GM12878 (cell line): ENCODE measurements around the gene ZBTB38. TPM values are rescaled to one million over a fixed set of nuclear protein-coding genes. Genes with fewer than 3 reads are reported as not detected.
A peak's percentile ranks its signal among the peaks of the same experiment; 100 is the strongest.

Experiments
- ATAC-seq: fragments of 200-7000 bp; cut with Tn5 transposase; 3 replicates; pipeline ENCODE4 v1.9.1; 2020; ENCODE audit warnings: mild to moderate bottlenecking, moderate library complexity
- BruUV-seq: library from RNA; stranded (reverse); fragments of 400-500 nt; replicated peaks from 2 replicates; lab custom pipeline; 2021; lab: Mats Ljungman, UMichigan
- CTCF ChIA-PET: fragments of 300-600 bp; sonication (Branson Sonifier 250); formaldehyde crosslinking; extraction: SDS; loops from one replicate; lab custom pipeline; 2021; ENCODE audit warnings: inconsistent platforms; lab: Yijun Ruan, JAX
- POLR2A ChIA-PET: fragments of 350-600 bp; formaldehyde crosslinking; extraction: SDS; loops from one replicate; lab custom pipeline; 2021; ENCODE audit warnings: inconsistent platforms; lab: Charles Lee
- RAD21 ChIA-PET: fragments of 300-600 bp; sonication (Branson Sonifier 250); formaldehyde crosslinking; loops from one replicate; lab custom pipeline; 2023; ENCODE audit warnings: antibody characterized with exemption; ENCODE audit not compliant: unreplicated experiment; lab: Charles Lee
- SMC1A ChIA-PET: fragments of 300-600 bp; sonication (Branson Sonifier 250); formaldehyde crosslinking; loops from one replicate; lab custom pipeline; 2023; ENCODE audit not compliant: unreplicated experiment, uncharacterized antibody; lab: Charles Lee
- DNase-seq: peaks from one replicate; pipeline ENCODE4 v3.0.0-alpha.2; 2011; ENCODE audit warnings: low read depth, low spot score
- FAIRE-seq: peaks from 3 replicates; lab custom pipeline; 2011; peaks lifted over from hg19 to GRCh38; lab: Jason Lieb, UNC
- H2AFZ ChIP-seq: 2 replicates; pipeline ENCODE4 v1.6.0; 2011; ENCODE audit warnings: low read depth, low read length, control low read depth; ENCODE audit not compliant: control insufficient read depth
- H3K27ac ChIP-seq: 2 replicates; pipeline ENCODE4 v1.5.1; 2011; ENCODE audit warnings: control low read depth; ENCODE audit not compliant: control insufficient read depth, insufficient read depth
- H3K27me3 ChIP-seq, 2 experiments: replicated peaks in 1 of 2; 2 replicates each; pipeline versions ENCODE4 v1.6.0 to v1.6.1; 2011; ENCODE audit warnings: low read length in 1 of 2; ENCODE audit not compliant: control insufficient read depth in 2 of 2, insufficient read depth in 2 of 2
- H3K36me3 ChIP-seq, 2 experiments: 2 replicates each; pipeline ENCODE4 v1.5.1; 2011; ENCODE audit warnings: low read length in 1 of 2; ENCODE audit not compliant: control insufficient read depth in 2 of 2, insufficient read depth in 2 of 2
- H3K4me1 ChIP-seq: 2 replicates; pipeline ENCODE4 v1.6.1; 2011; ENCODE audit warnings: mild to moderate bottlenecking, low read length, moderate library complexity, mixed read lengths; ENCODE audit not compliant: control insufficient read depth, insufficient read depth
- H3K4me2 ChIP-seq: 2 replicates; pipeline ENCODE4 v1.6.0; 2011; ENCODE audit warnings: control low read depth; ENCODE audit not compliant: control insufficient read depth, insufficient read depth
- H3K4me3 ChIP-seq: fragments of 200-600 bp; sonication (generic); 2 replicates; pipeline ENCODE4 v1.5.1; 2016
- H3K79me2 ChIP-seq: 2 replicates; pipeline ENCODE4 v1.6.0; 2011; ENCODE audit warnings: low read length; ENCODE audit not compliant: control insufficient read depth, insufficient read depth
- H3K9ac ChIP-seq: 2 replicates; pipeline ENCODE4 v1.8.0; 2011; ENCODE audit warnings: low read length, control low read depth, mixed read lengths; ENCODE audit not compliant: control insufficient read depth, insufficient read depth
- H3K9me3 ChIP-seq: replicated peaks from 3 replicates; pipeline ENCODE4 v1.5.1; 2011; ENCODE audit warnings: mild to moderate bottlenecking, low read length; ENCODE audit not compliant: control insufficient read depth, insufficient read depth
- H4K20me1 ChIP-seq: 2 replicates; pipeline ENCODE4 v1.6.0; 2011; ENCODE audit not compliant: control insufficient read depth, insufficient read depth
- BMI1 ChIP-seq: fragments of 450-650 bp; IDR thresholded peaks from 2 replicates; pipeline ENCODE4 v1.6.1; 2016; ENCODE audit warnings: mild to moderate bottlenecking, moderate library complexity, borderline replicate concordance
- CTCF ChIP-seq, 3 experiments: IDR thresholded peaks in 2 of 3; conservative IDR thresholded peaks in 1 of 3; 2 replicates each; pipeline ENCODE4 v1.5.1; 2011; ENCODE audit warnings: low read depth in 3 of 3, low read length in 3 of 3, mild to moderate bottlenecking in 3 of 3, control low read depth in 2 of 3, moderate library complexity in 2 of 3, inconsistent platforms in 1 of 3, mixed read lengths in 1 of 3; ENCODE audit not compliant: control insufficient read depth in 2 of 3, insufficient read depth in 1 of 3; ENCODE audit errors: extremely low read depth in 1 of 3
- HSF1 ChIP-seq: fragments of 150-350 bp; IDR thresholded peaks from 2 replicates; pipeline ENCODE4 v1.6.1; 2014; ENCODE audit warnings: mild to moderate bottlenecking, low read depth, low read length
- IKZF2 ChIP-seq, 2 experiments: fragments of 450-650 bp; IDR thresholded peaks; 2 replicates each; pipeline ENCODE4 v1.6.1; 2017; ENCODE audit warnings: mild to moderate bottlenecking in 2 of 2, moderate library complexity in 2 of 2
- KAT2A ChIP-seq: conservative IDR thresholded peaks from 2 replicates; pipeline ENCODE4 v1.6.1; 2011; ENCODE audit warnings: low read depth, low read length; ENCODE audit not compliant: control insufficient read depth
- NBN ChIP-seq: fragments of 450-650 bp; IDR thresholded peaks from 2 replicates; pipeline ENCODE4 v1.6.1; 2016
- PKNOX1 ChIP-seq: fragments of 450-650 bp; IDR thresholded peaks from 2 replicates; pipeline ENCODE4 v1.6.1; 2016; ENCODE audit warnings: mild to moderate bottlenecking
- POLR2AphosphoS2 ChIP-seq: IDR thresholded peaks from 2 replicates; pipeline ENCODE4 v1.6.1; 2011; ENCODE audit warnings: low read depth, mild to moderate bottlenecking, low read length, improper control_type of control experiment, moderate library complexity
- POLR2AphosphoS5 ChIP-seq: IDR thresholded peaks from 2 replicates; pipeline ENCODE4 v1.6.1; 2011; ENCODE audit warnings: mild to moderate bottlenecking, low read length, inconsistent platforms
- RCOR1 ChIP-seq: conservative IDR thresholded peaks from 2 replicates; pipeline ENCODE4 v1.6.1; 2012; ENCODE audit warnings: low read depth, low read length, improper control_type of control experiment
- TCF3 ChIP-seq: IDR thresholded peaks from 2 replicates; pipeline ENCODE4 v1.6.1; 2012; ENCODE audit warnings: low read depth, mild to moderate bottlenecking, low read length, borderline replicate concordance; ENCODE audit not compliant: insufficient read depth
- in situ Hi-C: fragments of 300-500 bp; cut with MboI; formaldehyde crosslinking; loops from 9 replicates; pipeline ENCODE4 v1.14.3; 2018; ENCODE audit warnings: mixed read lengths
- intact Hi-C: fragments of 100-400 bp; cut with micrococcal nuclease; formaldehyde crosslinking; loops from one replicate; pipeline ENCODE4 v1.14.2; 2022; ENCODE audit not compliant: unreplicated experiment
- polyA plus RNA-seq, 11 experiments: library from polyadenylated mRNA; depleted of rRNA in 4 of 11; unstranded in 6 of 11; stranded (reverse) in 5 of 11; fragments of >200 nt; fragmentation: Nextera tagmentation in 4 of 11; fragmentation: Illumina TruSeq in 1 of 11; extraction: Ambion mirVana in 4 of 11; extraction: Trizol in 1 of 11; gene quantifications; 1 replicate in 1 of 11; 2 replicates in 10 of 11; pipeline versions ENCODE4 v1.2.1 to v1.2.3, GENCODE V29; 2011 to 2016; ENCODE audit warnings: inconsistent platforms in 2 of 11, missing spikeins in 2 of 11, low read depth in 1 of 11
- total RNA-seq, 4 experiments: library from RNA; depleted of rRNA in 3 of 4; stranded (reverse); fragments of >200 nt in 3 of 4; fragmentation: Illumina TruSeq in 1 of 4; extraction: Trizol in 1 of 4; gene quantifications; 2 replicates each; pipeline versions ENCODE4 v1.2.1 to v1.2.3, GENCODE V29; 2013 to 2021
- TF ChIP-seq, protein P1 (sequence below): fragments of 450-650 bp; IDR thresholded peaks from 2 replicates; pipeline ENCODE4 v1.6.1; 2017; ENCODE audit warnings: mild to moderate bottlenecking
- TF ChIP-seq, protein P2 (sequence below): IDR thresholded peaks from 2 replicates; pipeline ENCODE4 v1.6.1; 2012; ENCODE audit warnings: low read length, inconsistent platforms

Gene ZBTB38
- total and polyA plus RNA-seq, 10 of the 15 experiments (the other 5 are each of a cell fraction or from before 2014, with no cell fraction given), result 34.2 to 115 (median 88.6) TPM

DNA sequence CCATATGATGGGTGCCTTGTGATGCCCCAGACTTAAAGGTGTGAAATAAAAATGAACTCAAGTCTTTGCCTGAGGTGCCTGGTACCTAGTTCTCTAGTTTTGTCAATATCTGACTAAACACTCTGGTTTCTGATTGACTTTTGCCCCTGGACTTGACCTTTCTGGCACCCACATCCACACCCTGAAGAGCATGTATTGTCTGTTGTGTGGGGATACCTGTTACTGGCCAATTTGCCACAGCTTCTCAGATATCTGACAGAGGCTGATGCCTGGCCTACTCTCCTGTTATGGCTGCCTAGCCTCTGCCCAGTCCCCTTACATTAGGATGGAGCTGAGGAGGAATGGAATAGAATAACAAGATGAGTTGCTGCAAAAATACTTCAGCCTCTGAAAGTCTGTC, 3.6 kb downstream of the ZBTB38 start:
- no peak for DNase-seq
- TF ChIP-seq, protein P1, sequence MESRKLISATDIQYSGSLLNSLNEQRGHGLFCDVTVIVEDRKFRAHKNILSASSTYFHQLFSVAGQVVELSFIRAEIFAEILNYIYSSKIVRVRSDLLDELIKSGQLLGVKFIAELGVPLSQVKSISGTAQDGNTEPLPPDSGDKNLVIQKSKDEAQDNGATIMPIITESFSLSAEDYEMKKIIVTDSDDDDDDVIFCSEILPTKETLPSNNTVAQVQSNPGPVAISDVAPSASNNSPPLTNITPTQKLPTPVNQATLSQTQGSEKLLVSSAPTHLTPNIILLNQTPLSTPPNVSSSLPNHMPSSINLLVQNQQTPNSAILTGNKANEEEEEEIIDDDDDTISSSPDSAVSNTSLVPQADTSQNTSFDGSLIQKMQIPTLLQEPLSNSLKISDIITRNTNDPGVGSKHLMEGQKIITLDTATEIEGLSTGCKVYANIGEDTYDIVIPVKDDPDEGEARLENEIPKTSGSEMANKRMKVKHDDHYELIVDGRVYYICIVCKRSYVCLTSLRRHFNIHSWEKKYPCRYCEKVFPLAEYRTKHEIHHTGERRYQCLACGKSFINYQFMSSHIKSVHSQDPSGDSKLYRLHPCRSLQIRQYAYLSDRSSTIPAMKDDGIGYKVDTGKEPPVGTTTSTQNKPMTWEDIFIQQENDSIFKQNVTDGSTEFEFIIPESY, result no peak
- TF ChIP-seq KAT2A (no peak), POLR2AphosphoS5 (no peak), NBN (no peak; the same call in 1 of the 2 replicates), BMI1 (no peak), IKZF2 (IDR thresholded peaks at IDR 0.05) (0 out of 4 replicates have a peak, but pooled peaks of 1 of the 2 experiments have one; percentile 15), PKNOX1 (no peak), POLR2AphosphoS2 (no peak), HSF1 (no peak), TCF3 (no peak), RCOR1 (no peak), CTCF (IDR thresholded peaks at IDR 0.05 in 2 of 3, conservative IDR thresholded peaks at IDR 0.05 in 1 of 3; ENCODE audit: control insufficient read depth in 2 of 3, extremely low read depth in 1 of 3, insufficient read depth in 1 of 3, low read depth in 3 of 3, low read length in 3 of 3) (no peak)
- TF ChIP-seq, protein P2, sequence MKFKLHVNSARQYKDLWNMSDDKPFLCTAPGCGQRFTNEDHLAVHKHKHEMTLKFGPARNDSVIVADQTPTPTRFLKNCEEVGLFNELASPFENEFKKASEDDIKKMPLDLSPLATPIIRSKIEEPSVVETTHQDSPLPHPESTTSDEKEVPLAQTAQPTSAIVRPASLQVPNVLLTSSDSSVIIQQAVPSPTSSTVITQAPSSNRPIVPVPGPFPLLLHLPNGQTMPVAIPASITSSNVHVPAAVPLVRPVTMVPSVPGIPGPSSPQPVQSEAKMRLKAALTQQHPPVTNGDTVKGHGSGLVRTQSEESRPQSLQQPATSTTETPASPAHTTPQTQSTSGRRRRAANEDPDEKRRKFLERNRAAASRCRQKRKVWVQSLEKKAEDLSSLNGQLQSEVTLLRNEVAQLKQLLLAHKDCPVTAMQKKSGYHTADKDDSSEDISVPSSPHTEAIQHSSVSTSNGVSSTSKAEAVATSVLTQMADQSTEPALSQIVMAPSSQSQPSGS, result no peak

More for the DNA sequence above, 3.6 kb downstream of the ZBTB38 start:
- peak overlapping the region; percentile 69 for H3K27ac ChIP-seq
- intact Hi-C loops (loop anchor here (2.0 to 5.0 kb wide), 2 partner anchors 35 kb away; no protein-coding TSS in a partner anchor), in situ Hi-C loops (no loop called here)
- H2AFZ ChIP-seq, result no peak overlapping the region
- H3K36me3 ChIP-seq, result no peaks in the 10 kb centered on the region
- no peaks in the 10 kb centered on the region for H3K27me3 ChIP-seq
- no peak for FAIRE-seq
- peaks cover 69% of the 10 kb centered on the region for H3K4me1 ChIP-seq
- H3K9me3 ChIP-seq, result peaks cover 4% of the 10 kb centered on the region; the same call in 2 of the 3 replicates
- H4K20me1 ChIP-seq, result no peaks in the 10 kb centered on the region
- ChIA-PET RAD21 (interaction anchor here (0.7 to 8.0 kb wide), 18 partner anchors 10 to 82 kb away, joined by 3 to 144 read pairs (median 14); no protein-coding TSS in a partner anchor), CTCF (interaction anchor here (0.9 to 5.2 kb wide), 15 partner anchors 11 to 82 kb away, joined by 3 to 103 read pairs (median 9); no protein-coding TSS in a partner anchor), SMC1A (interaction anchor here (0.7 to 9.0 kb wide), 23 partner anchors 11 to 186 kb away, joined by 3 to 205 read pairs (median 12); no protein-coding TSS in a partner anchor), POLR2A (interaction anchor here (0.7 to 5.3 kb wide), 13 partner anchors 10 to 70 kb away, joined by 3 to 97 read pairs (median 7); no protein-coding TSS in a partner anchor)
- no peak overlapping the region for H3K9ac ChIP-seq
- H3K4me2 ChIP-seq, result peak overlapping the region; percentile 33; the same call in 1 of the 2 replicates
- ATAC-seq, result peak; percentile 65
- H3K4me3 ChIP-seq, result no peak overlapping the region
- peaks cover 15% of the 10 kb centered on the region for H3K79me2 ChIP-seq
- no TSS peak for BruUV-seq
